Thoracic aorta (tissue), 2 donors: Measurements from ENCODE around the gene PANX2. TPM values are rescaled to one million over a fixed set of nuclear protein-coding genes. Genes with fewer than 3 reads are reported as not detected.

Experiments
- ATAC-seq: fragments of 150-250 bp; one replicate; pipeline ENCODE4 v1.8.0; 2017; ENCODE audit warnings: low read depth; ENCODE audit not compliant: insufficient number of reproducible peaks, low FRiP score
- DNase-seq: peaks from one replicate; pipeline ENCODE4 v3.0.0-alpha.2; 2020; ENCODE audit warnings: low spot score
- H3K27ac ChIP-seq, 2 donors: fragments of 200-600 bp; sonication (generic); 1 replicate in 1 of 2; 2 replicates in 1 of 2; pipeline ENCODE4 v1.5.1; 2016; ENCODE audit warnings: mild to moderate bottlenecking in 2 of 2, moderate library complexity in 2 of 2
- H3K27me3 ChIP-seq: fragments of 200-600 bp; sonication (generic); replicated peaks from 2 replicates; pipeline ENCODE4 v1.6.0; 2016; ENCODE audit warnings: mild to moderate bottlenecking; ENCODE audit not compliant: insufficient read depth
- H3K36me3 ChIP-seq: fragments of 200-600 bp; sonication (generic); one replicate; pipeline ENCODE4 v1.5.1; 2016
- H3K4me1 ChIP-seq, 2 donors: fragments of 200-600 bp; sonication (generic); 1 replicate in 1 of 2; 2 replicates in 1 of 2; pipeline versions ENCODE4 v1.5.1 to v1.6.0; 2016; ENCODE audit warnings: low read depth in 2 of 2, mild to moderate bottlenecking in 1 of 2; ENCODE audit not compliant: control insufficient read depth in 1 of 2
- H3K4me3 ChIP-seq: fragments of 200-600 bp; sonication (generic); 2 replicates; pipeline ENCODE4 v1.5.1; 2016; ENCODE audit warnings: mild to moderate bottlenecking
- H3K9me3 ChIP-seq: fragments of 200-600 bp; sonication (generic); 2 replicates; pipeline ENCODE4 v1.5.1; 2016
- total RNA-seq, 2 donors: library from RNA; depleted of rRNA; stranded (reverse); fragments of >200 nt; gene quantifications; one replicate each; pipeline versions ENCODE4 v1.1.0 to v1.2.3, GENCODE V29; 2016
- TF ChIP-seq, protein P1 (sequence below): fragments of 200-600 bp; sonication (generic); IDR thresholded peaks from one replicate; pipeline ENCODE4 v1.5.1; 2019; ENCODE audit warnings: antibody characterized with exemption

Gene PANX2
- total RNA-seq, 2 donors from 2014 or later = 2.5 to 4.1 TPM

DNA sequence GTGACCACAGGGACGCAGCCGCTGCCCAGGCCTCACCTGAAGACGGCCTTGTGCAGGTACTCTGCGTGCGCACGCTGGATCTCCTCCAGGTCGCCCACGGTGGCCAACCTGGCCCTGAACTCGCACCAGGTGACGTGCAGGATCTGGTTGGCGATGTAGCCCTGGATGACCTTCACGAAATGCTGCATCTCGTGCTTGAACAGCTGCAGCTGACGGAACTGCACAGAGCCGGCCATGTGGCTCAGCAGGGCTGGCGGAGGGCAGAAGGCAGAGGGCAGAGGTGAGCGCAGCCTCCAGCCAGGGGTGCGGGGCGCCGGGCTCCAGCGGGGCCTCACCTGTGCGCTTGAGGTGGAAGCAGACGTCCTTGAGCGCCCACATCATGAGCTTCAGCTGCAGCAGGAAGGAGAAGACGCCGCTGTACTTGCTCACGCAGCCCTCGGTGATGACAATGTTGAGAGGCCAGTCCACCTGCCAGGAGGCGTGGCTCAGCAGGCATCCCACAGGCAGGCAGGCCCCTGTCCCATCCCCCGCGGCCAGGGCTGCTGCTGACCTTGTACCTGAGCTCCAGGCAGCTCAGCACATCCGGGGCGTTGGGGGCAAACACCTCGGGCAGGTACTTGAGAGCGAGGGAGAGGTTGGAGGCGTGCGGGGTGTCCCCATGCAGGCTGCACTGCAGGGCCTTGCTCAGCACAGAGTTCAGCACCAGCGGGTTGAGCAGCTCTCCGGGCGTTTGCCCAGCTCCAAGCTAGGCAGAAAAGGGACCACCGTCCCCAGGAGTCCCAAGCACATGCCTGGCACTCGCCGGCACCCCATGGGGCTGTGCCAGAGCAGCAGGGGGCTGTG lies 47.8 kb downstream of the PANX2 start:
- Histone ChIP-seq H3K9me3 (no peaks in the 10 kb centered on the region), H3K27ac (no peak overlapping the region), H3K4me1 (no peaks in the 10 kb centered on the region), H3K4me3 (no peak overlapping the region), H3K27me3 (no peaks in the 10 kb centered on the region), H3K36me3 (peaks cover 58% of the 10 kb centered on the region)
- ATAC-seq (no peak), DNase-seq (no peak)
- TF ChIP-seq, protein P1, sequence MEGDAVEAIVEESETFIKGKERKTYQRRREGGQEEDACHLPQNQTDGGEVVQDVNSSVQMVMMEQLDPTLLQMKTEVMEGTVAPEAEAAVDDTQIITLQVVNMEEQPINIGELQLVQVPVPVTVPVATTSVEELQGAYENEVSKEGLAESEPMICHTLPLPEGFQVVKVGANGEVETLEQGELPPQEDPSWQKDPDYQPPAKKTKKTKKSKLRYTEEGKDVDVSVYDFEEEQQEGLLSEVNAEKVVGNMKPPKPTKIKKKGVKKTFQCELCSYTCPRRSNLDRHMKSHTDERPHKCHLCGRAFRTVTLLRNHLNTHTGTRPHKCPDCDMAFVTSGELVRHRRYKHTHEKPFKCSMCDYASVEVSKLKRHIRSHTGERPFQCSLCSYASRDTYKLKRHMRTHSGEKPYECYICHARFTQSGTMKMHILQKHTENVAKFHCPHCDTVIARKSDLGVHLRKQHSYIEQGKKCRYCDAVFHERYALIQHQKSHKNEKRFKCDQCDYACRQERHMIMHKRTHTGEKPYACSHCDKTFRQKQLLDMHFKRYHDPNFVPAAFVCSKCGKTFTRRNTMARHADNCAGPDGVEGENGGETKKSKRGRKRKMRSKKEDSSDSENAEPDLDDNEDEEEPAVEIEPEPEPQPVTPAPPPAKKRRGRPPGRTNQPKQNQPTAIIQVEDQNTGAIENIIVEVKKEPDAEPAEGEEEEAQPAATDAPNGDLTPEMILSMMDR = no peak

DNA sequence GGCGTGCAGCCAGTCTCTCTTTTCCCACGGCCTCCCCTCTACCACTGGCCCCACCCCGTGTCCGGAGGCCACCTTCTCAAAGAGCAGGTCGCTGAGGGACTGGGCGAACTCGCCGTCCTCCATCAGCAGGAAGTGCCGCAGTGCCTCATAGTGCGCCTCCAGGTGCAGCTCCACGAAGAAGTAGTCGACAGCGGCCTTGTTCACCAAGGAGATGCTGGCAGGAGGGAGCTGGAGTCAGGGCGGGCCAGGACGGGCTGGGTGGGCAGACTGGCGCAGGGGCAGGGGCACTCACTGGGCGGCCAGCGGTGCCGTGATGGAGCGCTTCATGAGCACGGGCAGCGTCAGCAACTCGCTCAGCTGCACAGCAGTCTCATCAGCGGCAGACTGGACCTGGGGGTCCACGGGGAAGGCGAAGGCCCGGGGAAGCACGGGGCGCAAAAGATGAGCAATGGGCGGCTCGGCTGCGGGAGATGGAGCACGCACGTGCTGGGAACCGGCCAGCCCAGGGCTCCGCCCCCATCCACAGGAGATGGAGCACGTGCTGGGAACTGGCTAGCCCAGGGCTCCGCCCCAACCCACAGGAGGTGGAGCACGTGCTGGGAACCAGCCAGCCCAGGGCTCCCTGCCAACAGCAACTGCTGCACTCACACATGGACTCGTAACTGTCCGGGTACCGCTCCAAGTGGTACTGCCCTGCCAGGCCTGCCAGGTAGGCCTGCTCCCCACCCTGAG lies 48.6 kb downstream of the PANX2 start:
- Histone ChIP-seq H3K27me3 (no peaks in the 10 kb centered on the region), H3K4me1 (no peaks in the 10 kb centered on the region), H3K9me3 (no peaks in the 10 kb centered on the region), H3K4me3 (no peak overlapping the region), H3K27ac (no peak overlapping the region), H3K36me3 (peaks cover 63% of the 10 kb centered on the region)
- ATAC-seq (no peak), DNase-seq (no peak)
- TF ChIP-seq, protein P1 = no peak

DNA sequence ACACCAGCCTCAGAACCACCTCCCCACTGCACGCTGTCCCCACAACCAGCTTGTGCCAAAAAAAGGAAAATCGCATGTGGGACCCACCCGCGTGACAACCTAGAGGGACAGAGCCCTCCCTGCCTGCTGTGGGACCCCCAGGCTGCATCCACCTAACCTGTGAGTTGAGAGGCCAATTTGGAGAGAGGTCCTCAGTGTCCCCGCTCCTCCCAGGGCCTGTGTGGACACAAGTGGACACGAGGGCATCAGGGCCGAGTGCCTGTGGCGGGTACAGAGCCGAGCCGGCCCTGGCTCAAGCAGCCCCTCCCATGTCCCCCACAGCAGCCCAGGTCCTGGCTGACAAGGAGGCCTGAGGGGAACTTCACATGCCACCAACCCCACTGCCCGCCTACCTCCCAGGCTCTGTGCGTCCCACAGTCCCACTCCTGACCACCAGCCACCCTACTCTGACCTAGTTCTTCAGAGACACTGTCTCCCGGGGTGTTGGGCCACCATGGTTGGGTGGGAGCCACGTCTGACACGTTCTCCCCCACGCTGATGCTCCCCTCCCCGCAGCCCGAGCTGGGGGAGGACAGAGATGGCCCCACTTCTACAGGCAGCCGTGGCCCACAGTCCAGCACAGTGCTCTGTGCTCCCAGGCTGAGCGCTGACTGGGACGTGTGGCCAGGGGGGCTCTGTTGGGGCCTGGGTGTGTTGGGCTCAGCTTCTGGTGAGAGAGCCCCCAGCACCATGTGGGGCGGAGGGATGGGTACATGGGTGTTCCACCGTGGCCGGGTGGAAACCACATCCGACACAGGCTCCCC lies 49.5 kb downstream of the PANX2 start:
- Histone ChIP-seq H3K27ac (no peak overlapping the region), H3K9me3 (no peaks in the 10 kb centered on the region), H3K4me1 (no peaks in the 10 kb centered on the region), H3K36me3 (peaks cover 66% of the 10 kb centered on the region), H3K4me3 (no peak overlapping the region), H3K27me3 (no peaks in the 10 kb centered on the region)
- TF ChIP-seq, protein P1 = no peak
- DNase-seq (no peak), ATAC-seq (no peak)

DNA sequence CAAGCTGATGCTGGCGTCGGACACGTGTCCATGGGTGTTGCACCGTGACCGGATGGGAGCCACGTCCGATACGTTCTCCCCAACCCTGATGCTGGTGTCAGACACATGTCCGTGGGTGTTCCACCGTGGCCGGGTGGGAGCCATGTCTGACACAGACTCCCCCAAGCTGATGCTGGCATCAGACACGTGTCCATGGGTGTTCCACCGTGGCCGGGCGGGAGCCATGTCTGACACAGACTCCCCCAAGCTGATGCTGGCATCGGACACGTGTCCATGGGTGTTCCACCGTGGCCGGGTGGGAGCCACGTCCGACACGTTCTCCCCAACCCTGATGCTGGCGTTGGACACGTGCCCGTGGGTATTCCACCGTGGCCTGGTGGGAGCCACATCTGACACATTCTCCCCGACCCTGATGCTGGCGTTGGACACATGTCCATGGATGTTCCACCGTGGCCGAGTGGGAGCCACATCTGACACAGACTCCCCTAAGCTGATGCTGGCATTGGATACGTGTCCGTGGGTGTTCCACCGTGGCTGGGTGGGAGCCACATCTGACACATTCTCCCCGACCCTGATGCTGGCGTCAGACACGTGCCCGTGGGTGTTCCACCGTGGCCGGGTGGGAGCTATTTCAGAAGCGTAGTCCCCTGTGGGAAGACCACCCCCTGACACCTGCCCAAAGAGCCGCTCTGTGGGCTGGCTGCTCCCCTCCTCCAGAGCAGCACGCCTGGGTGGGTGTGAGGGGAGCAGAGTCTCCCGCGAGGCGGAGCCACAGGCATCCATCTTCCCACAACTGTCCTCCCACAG lies 50.3 kb downstream of the PANX2 start:
- no peak overlapping the region for H3K27ac ChIP-seq
- ATAC-seq (no peak), DNase-seq (no peak)
- no peak overlapping the region for H3K4me3 ChIP-seq
- H3K4me1 ChIP-seq = no peaks in the 10 kb centered on the region
- TF ChIP-seq, protein P1 = no peak
- H3K9me3 ChIP-seq = no peaks in the 10 kb centered on the region
- no peaks in the 10 kb centered on the region for H3K27me3 ChIP-seq
- peaks cover 70% of the 10 kb centered on the region for H3K36me3 ChIP-seq
